ENCODE data around the gene MAN1A1. TPM values are rescaled to one million over a fixed set of nuclear protein-coding genes. Genes with fewer than 3 reads are reported as not detected.

MAN1A1 gene
- polyA plus RNA-seq, 3 donors = 11.0 to 20.4 (median 16.1) TPM

GRCh38 chr6:119179842-119180241 is 169.7 kb downstream of the MAN1A1 start:
- no peak overlapping the region for H3K9ac ChIP-seq (ENCODE audit: insufficient read depth, low read length, poor library complexity, severe bottlenecking)
- H3K4me3 Mint-ChIP-seq = no peak overlapping the region
- H3K9me3 ChIP-seq (replicated peaks in 1 of 2; ENCODE audit: control insufficient read depth in 1 of 2, insufficient read depth in 1 of 2, low read length in 2 of 2) = no peaks in the 10 kb centered on the region
- WGBS (ENCODE audit: insufficient coverage) = no CpG with 5 or more reads among the region's 3 CpGs
- H3K4me1 Mint-ChIP-seq = no peaks in the 10 kb centered on the region
- no peak overlapping the region for H3K27ac ChIP-seq (ENCODE audit: low read depth in 1 of 2, low read length in 2 of 2)
- no peak overlapping the region for H3K4me3 ChIP-seq (replicated peaks in 1 of 3; ENCODE audit: low read depth in 2 of 3, low read length in 3 of 3)
- peak overlapping the region in 1 of 7 donors; percentile 10 for H3K27ac Mint-ChIP-seq
- peaks cover 27 to 43% of the 10 kb centered on the region in 2 donors for H3K36me3 Mint-ChIP-seq
- H3K27me3 ChIP-seq (ENCODE audit: control insufficient read depth in 2 of 2, insufficient read depth in 2 of 2, low read length in 2 of 2) = no peaks in the 10 kb centered on the region
- H3K4me2 ChIP-seq (replicated peaks; ENCODE audit: extremely low read depth, low read length, poor library complexity, severe bottlenecking) = no peak overlapping the region
- peaks cover 0 to 1% (median 0%) of the 10 kb centered on the region in 3 donors for H3K27me3 Mint-ChIP-seq (ENCODE audit: low read depth in 3 of 3)
- H2AFZ ChIP-seq (ENCODE audit: insufficient read depth, low read depth, low read length, poor library complexity, severe bottlenecking) = no peak overlapping the region
- H3K9me3 Mint-ChIP-seq = peaks cover 0 to 2% (median 0%) of the 10 kb centered on the region in 7 donors
- peaks cover 5 to 30% of the 10 kb centered on the region in 2 donors for H3K36me3 ChIP-seq (replicated peaks in 1 of 2; ENCODE audit: control insufficient read depth in 1 of 2, insufficient read depth in 2 of 2, low read length in 2 of 2)
- no peaks in the 10 kb centered on the region for H4K20me1 ChIP-seq (ENCODE audit: insufficient read depth, low read length)
- TF ChIP-seq, protein P1, sequence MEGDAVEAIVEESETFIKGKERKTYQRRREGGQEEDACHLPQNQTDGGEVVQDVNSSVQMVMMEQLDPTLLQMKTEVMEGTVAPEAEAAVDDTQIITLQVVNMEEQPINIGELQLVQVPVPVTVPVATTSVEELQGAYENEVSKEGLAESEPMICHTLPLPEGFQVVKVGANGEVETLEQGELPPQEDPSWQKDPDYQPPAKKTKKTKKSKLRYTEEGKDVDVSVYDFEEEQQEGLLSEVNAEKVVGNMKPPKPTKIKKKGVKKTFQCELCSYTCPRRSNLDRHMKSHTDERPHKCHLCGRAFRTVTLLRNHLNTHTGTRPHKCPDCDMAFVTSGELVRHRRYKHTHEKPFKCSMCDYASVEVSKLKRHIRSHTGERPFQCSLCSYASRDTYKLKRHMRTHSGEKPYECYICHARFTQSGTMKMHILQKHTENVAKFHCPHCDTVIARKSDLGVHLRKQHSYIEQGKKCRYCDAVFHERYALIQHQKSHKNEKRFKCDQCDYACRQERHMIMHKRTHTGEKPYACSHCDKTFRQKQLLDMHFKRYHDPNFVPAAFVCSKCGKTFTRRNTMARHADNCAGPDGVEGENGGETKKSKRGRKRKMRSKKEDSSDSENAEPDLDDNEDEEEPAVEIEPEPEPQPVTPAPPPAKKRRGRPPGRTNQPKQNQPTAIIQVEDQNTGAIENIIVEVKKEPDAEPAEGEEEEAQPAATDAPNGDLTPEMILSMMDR (IDR thresholded peaks at IDR 0.05) = no peak
- no peaks in the 10 kb centered on the region for H3K79me2 ChIP-seq (ENCODE audit: insufficient read depth, low read length)
- no peaks in the 10 kb centered on the region for H3K4me1 ChIP-seq (ENCODE audit: control insufficient read depth in 1 of 2, insufficient read depth in 2 of 2, low read length in 2 of 2)
- DNase-seq = no peak
- intact Hi-C loops (cut with micrococcal nuclease) = loop anchor here in 1 of 2 donors (10.0 kb wide), 1 partner anchor 55 kb away; no protein-coding TSS in a partner anchor

GRCh38 chr6:119179062-119179461 is 170.5 kb downstream of the MAN1A1 start:
- no CpG with 5 or more reads among the region's 1 CpG for WGBS (ENCODE audit: insufficient coverage)
- Mint-ChIP-seq H3K9me3 (no peaks in the 10 kb centered on the region), H3K36me3 (peaks cover 22 to 37% of the 10 kb centered on the region in 2 donors), H3K4me3 (no peak overlapping the region), H3K4me1 (no peaks in the 10 kb centered on the region), H3K27me3 (ENCODE audit: low read depth in 3 of 3) (peaks cover 0 to 1% (median 0%) of the 10 kb centered on the region in 3 donors), H3K27ac (no peak overlapping the region)
- TF ChIP-seq, protein P1 (IDR thresholded peaks at IDR 0.05) = no peak
- Histone ChIP-seq H4K20me1 (ENCODE audit: insufficient read depth, low read length) (no peaks in the 10 kb centered on the region), H3K4me3 (replicated peaks in 1 of 3; ENCODE audit: low read depth in 2 of 3, low read length in 3 of 3) (no peak overlapping the region), H3K4me1 (ENCODE audit: control insufficient read depth in 1 of 2, insufficient read depth in 2 of 2, low read length in 2 of 2) (no peaks in the 10 kb centered on the region), H3K4me2 (replicated peaks; ENCODE audit: extremely low read depth, low read length, poor library complexity, severe bottlenecking) (no peak overlapping the region), H3K9ac (ENCODE audit: insufficient read depth, low read length, poor library complexity, severe bottlenecking) (no peak overlapping the region), H2AFZ (ENCODE audit: insufficient read depth, low read depth, low read length, poor library complexity, severe bottlenecking) (no peak overlapping the region), H3K9me3 (replicated peaks in 1 of 2; ENCODE audit: control insufficient read depth in 1 of 2, insufficient read depth in 1 of 2, low read length in 2 of 2) (no peaks in the 10 kb centered on the region), H3K27ac (ENCODE audit: low read depth in 1 of 2, low read length in 2 of 2) (no peak overlapping the region), H3K27me3 (ENCODE audit: control insufficient read depth in 2 of 2, insufficient read depth in 2 of 2, low read length in 2 of 2) (no peaks in the 10 kb centered on the region), H3K79me2 (ENCODE audit: insufficient read depth, low read length) (no peaks in the 10 kb centered on the region), H3K36me3 (replicated peaks in 1 of 2; ENCODE audit: control insufficient read depth in 1 of 2, insufficient read depth in 2 of 2, low read length in 2 of 2) (peaks cover 5 to 23% of the 10 kb centered on the region in 2 donors)
- no peak for DNase-seq
- intact Hi-C loops (cut with micrococcal nuclease) = no loop called here

All from CD14-positive monocyte (primary cell).